ENCODE measurements around the gene GNA15.

The GNA15 gene

DNA sequence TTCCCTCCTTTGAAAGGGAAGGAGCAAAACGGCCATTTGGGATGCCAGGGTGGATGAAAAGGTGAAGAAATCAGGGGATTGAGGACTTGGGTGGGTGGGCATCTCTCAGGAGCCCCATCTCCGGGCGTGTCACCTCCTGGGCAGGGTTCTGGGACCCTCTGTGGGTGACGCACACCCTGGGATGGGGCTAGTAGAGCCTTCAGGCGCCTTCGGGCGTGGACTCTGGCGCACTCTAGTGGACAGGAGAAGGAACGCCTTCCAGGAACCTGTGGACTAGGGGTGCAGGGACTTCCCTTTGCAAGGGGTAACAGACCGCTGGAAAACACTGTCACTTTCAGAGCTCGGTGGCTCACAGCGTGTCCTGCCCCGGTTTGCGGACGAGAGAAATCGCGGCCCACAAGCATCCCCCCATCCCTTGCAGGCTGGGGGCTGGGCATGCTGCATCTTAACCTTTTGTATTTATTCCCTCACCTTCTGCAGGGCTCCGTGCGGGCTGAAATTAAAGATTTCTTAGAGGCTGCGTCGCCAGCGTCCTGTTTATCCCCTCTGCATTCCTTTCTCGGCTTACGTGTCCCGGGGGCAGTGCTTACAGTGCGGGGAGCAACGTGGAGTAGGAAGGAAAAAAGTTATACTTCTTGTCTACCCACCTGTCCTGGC is 27.5 kb downstream of the GNA15 start:
- TF ChIP-seq, protein P1, sequence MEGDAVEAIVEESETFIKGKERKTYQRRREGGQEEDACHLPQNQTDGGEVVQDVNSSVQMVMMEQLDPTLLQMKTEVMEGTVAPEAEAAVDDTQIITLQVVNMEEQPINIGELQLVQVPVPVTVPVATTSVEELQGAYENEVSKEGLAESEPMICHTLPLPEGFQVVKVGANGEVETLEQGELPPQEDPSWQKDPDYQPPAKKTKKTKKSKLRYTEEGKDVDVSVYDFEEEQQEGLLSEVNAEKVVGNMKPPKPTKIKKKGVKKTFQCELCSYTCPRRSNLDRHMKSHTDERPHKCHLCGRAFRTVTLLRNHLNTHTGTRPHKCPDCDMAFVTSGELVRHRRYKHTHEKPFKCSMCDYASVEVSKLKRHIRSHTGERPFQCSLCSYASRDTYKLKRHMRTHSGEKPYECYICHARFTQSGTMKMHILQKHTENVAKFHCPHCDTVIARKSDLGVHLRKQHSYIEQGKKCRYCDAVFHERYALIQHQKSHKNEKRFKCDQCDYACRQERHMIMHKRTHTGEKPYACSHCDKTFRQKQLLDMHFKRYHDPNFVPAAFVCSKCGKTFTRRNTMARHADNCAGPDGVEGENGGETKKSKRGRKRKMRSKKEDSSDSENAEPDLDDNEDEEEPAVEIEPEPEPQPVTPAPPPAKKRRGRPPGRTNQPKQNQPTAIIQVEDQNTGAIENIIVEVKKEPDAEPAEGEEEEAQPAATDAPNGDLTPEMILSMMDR (IDR thresholded peaks at IDR 0.05; ENCODE audit: low read length), result peak; percentile 82
- no peak for TF ChIP-seq EZH2 (IDR thresholded peaks at IDR 0.05; ENCODE audit: borderline replicate concordance, low read length)
- Histone ChIP-seq H4K20me1 (ENCODE audit: insufficient read depth, low read length) (no peaks in the 10 kb centered on the region), H3K4me3 (ENCODE audit: low read depth, low read length, poor library complexity, severe bottlenecking) (no peak overlapping the region), H2AFZ (ENCODE audit: low read length) (no peak overlapping the region), H3K36me3 (ENCODE audit: insufficient read depth, low read length) (no peaks in the 10 kb centered on the region), H3K9me2 (ENCODE audit: low read depth, low read length) (no peaks in the 10 kb centered on the region), H3K27ac (ENCODE audit: low read depth, low read length, poor library complexity, severe bottlenecking) (no peak overlapping the region), H3K27me3 (ENCODE audit: insufficient read depth, low read length) (no peaks in the 10 kb centered on the region), H3K9me3 (ENCODE audit: low read length) (no peaks in the 10 kb centered on the region), H3K4me1 (ENCODE audit: insufficient read depth, low read length, severe bottlenecking) (no peaks in the 10 kb centered on the region), H3K79me2 (ENCODE audit: insufficient read depth, low read length) (no peaks in the 10 kb centered on the region), H3K4me2 (ENCODE audit: low read length) (no peak overlapping the region), H3K9ac (ENCODE audit: low read length) (no peak overlapping the region), H3F3A (ENCODE audit: insufficient read depth, low read length) (no peaks in the 10 kb centered on the region)

DNA sequence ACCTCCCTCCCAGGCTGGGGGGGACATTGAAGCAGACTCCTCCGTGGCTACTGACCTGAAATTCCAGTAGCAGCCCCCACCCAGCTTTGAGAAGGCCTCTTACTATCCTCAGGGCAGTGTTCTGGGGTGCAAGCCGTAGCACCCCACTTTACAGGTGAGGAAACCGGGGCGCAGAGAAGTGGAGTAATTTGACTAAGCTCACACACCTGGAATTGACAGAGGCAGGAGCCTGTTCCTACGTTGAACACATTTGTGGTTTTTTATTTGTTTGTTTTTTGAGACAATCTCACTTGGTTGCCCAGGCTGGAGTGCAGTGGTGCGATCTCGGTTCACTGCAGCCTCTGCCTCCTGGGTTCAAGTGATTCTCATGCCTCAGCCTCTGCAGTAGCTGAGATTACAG is 28.1 kb downstream of the GNA15 start:
- Histone ChIP-seq H2AFZ (ENCODE audit: low read length) (no peak overlapping the region), H3K9me3 (ENCODE audit: low read length) (no peaks in the 10 kb centered on the region), H4K20me1 (ENCODE audit: insufficient read depth, low read length) (no peaks in the 10 kb centered on the region), H3K27ac (ENCODE audit: low read depth, low read length, poor library complexity, severe bottlenecking) (no peak overlapping the region), H3K4me2 (ENCODE audit: low read length) (no peak overlapping the region), H3K9me2 (ENCODE audit: low read depth, low read length) (no peaks in the 10 kb centered on the region), H3K79me2 (ENCODE audit: insufficient read depth, low read length) (no peaks in the 10 kb centered on the region), H3K36me3 (ENCODE audit: insufficient read depth, low read length) (no peaks in the 10 kb centered on the region), H3K27me3 (ENCODE audit: insufficient read depth, low read length) (no peaks in the 10 kb centered on the region), H3K4me1 (ENCODE audit: insufficient read depth, low read length, severe bottlenecking) (no peaks in the 10 kb centered on the region), H3K4me3 (ENCODE audit: low read depth, low read length, poor library complexity, severe bottlenecking) (no peak overlapping the region), H3K9ac (ENCODE audit: low read length) (no peak overlapping the region), H3F3A (ENCODE audit: insufficient read depth, low read length) (no peaks in the 10 kb centered on the region)
- TF ChIP-seq, protein P1 (IDR thresholded peaks at IDR 0.05; ENCODE audit: low read length), result no peak
- TF ChIP-seq EZH2 (IDR thresholded peaks at IDR 0.05; ENCODE audit: borderline replicate concordance, low read length), result no peak

DNA sequence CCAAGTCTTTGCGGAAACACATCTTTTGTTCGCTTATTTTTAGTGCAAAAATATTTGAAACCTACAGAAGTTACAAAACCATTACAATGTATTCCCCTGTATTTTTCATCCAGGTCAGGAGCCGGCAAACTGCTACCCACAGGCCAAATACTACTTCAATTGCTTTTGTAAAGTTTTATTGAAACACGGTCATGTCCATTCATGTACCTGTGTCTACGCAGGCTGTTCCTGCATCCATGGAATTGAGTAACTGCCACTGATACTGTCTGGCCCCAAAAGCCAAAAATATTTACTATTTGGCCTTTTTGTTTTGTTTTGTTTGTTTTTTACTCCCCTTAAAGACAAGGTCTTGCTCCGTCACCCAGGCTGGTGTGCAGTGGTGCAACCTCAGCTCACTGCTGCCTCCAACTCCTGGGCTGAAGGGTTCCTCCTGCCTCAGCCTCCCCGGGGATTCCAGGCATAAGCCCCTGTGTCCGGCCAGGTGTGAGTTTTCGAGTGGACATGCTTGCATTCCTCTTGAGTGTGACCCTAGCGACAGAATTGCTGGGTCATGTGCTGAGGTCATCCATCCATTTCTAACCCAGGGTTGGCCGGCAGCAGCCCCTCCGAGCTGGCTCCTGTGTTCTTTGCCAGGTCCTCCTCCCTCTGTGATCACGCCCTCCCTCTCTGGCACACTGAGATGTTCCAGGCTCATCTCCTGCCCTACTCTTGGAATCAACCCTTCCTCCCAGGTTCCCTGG is 31.9 kb downstream of the GNA15 start:
- H3K27ac ChIP-seq (ENCODE audit: low read depth, low read length, poor library complexity, severe bottlenecking), result no peak overlapping the region
- no peak overlapping the region for H3K9ac ChIP-seq (ENCODE audit: low read length)
- no peaks in the 10 kb centered on the region for H3K9me3 ChIP-seq (ENCODE audit: low read length)
- no peak overlapping the region for H3K4me3 ChIP-seq (ENCODE audit: low read depth, low read length, poor library complexity, severe bottlenecking)
- H3K79me2 ChIP-seq (ENCODE audit: insufficient read depth, low read length), result no peaks in the 10 kb centered on the region
- TF ChIP-seq, protein P1 (IDR thresholded peaks at IDR 0.05; ENCODE audit: low read length), result no peak
- TF ChIP-seq EZH2 (IDR thresholded peaks at IDR 0.05; ENCODE audit: borderline replicate concordance, low read length), result no peak
- H3K9me2 ChIP-seq (ENCODE audit: low read depth, low read length), result no peaks in the 10 kb centered on the region
- H3K4me1 ChIP-seq (ENCODE audit: insufficient read depth, low read length, severe bottlenecking), result no peaks in the 10 kb centered on the region
- H3K27me3 ChIP-seq (ENCODE audit: insufficient read depth, low read length), result no peaks in the 10 kb centered on the region; the same call in 1 of the 2 replicates
- no peak overlapping the region for H3K4me2 ChIP-seq (ENCODE audit: low read length)
- no peaks in the 10 kb centered on the region for H3K36me3 ChIP-seq (ENCODE audit: insufficient read depth, low read length)
- H3F3A ChIP-seq (ENCODE audit: insufficient read depth, low read length), result no peaks in the 10 kb centered on the region
- no peaks in the 10 kb centered on the region for H4K20me1 ChIP-seq (ENCODE audit: insufficient read depth, low read length)
- no peak overlapping the region for H2AFZ ChIP-seq (ENCODE audit: low read length)
